ENCODE results near the gene GET4.

GRCh38 chr7:910931-911431, 34.6 kb downstream of the GET4 start:
- TF ChIP-seq CTCF (IDR thresholded peaks at IDR 0.05) (no peak), TCF7L2 (IDR thresholded peaks at IDR 0.05; ENCODE audit: low read depth, low read length) (no peak), REST (IDR thresholded peaks at IDR 0.05; ENCODE audit: insufficient read depth in 1 of 2, low read depth in 2 of 2, low read length in 1 of 2) (no peak)

Data from Panc1 (cell line).